Stimulated activated memory B cell treated with anti-CD40 and anti-IgM and Interleukin-4, amounts not matched to agents 10 μg/mL and 1 μg/mL and 100 μg/mL, for 72 hours (primary cell): Measurements from ENCODE around the gene ARHGAP4.

Source experiments
- ATAC-seq: fragments of 150-1000 bp; cut with Tn5 transposase; 2 replicates; pipeline ENCODE4 v1.10.0; 2021
- H3K27ac Mint-ChIP-seq: one replicate; pipeline ENCODE4 v1.8.0; 2022; ENCODE audit warnings: mild to moderate bottlenecking, mixed read lengths
- H3K27me3 Mint-ChIP-seq: one replicate; pipeline ENCODE4 v1.8.0; 2022; ENCODE audit warnings: mixed read lengths
- H3K36me3 Mint-ChIP-seq: one replicate; pipeline ENCODE4 v1.8.0; 2022; ENCODE audit warnings: mixed read lengths
- H3K4me1 Mint-ChIP-seq: one replicate; pipeline ENCODE4 v1.8.0; 2022; ENCODE audit warnings: mixed read lengths
- H3K4me3 Mint-ChIP-seq: one replicate; pipeline ENCODE4 v1.8.0; 2022; ENCODE audit warnings: mild to moderate bottlenecking, moderate library complexity, mixed read lengths
- H3K9me3 Mint-ChIP-seq: one replicate; pipeline ENCODE4 v1.8.0; 2022; ENCODE audit warnings: mixed read lengths

The ARHGAP4 gene

GRCh38 chrX:153909980-153910360, 16.1 kb downstream of the ARHGAP4 start:
- Mint-ChIP-seq H3K4me1 (peaks cover 10% of the 10 kb centered on the region), H3K9me3 (no peaks in the 10 kb centered on the region), H3K27ac (no peak overlapping the region), H3K27me3 (no peaks in the 10 kb centered on the region), H3K36me3 (peaks cover 18% of the 10 kb centered on the region), H3K4me3 (no peak overlapping the region)
- ATAC-seq: no peak

- Mint-ChIP-seq H3K27me3 (no peaks in the 10 kb centered on the region), H3K36me3 (peaks cover 18% of the 10 kb centered on the region), H3K9me3 (no peaks in the 10 kb centered on the region), H3K4me1 (peaks cover 13% of the 10 kb centered on the region), H3K4me3 (no peak overlapping the region), H3K27ac (no peak overlapping the region)
- ATAC-seq: no peak
Observed at GRCh38 chrX:153909024-153909979, 16.8 kb downstream of the ARHGAP4 start.

- peaks cover 22% of the 10 kb centered on the region for H3K4me1 Mint-ChIP-seq
- no peak for ATAC-seq
Observed at GRCh38 chrX:153908219-153908860, 17.7 kb downstream of the ARHGAP4 start.

DNA sequence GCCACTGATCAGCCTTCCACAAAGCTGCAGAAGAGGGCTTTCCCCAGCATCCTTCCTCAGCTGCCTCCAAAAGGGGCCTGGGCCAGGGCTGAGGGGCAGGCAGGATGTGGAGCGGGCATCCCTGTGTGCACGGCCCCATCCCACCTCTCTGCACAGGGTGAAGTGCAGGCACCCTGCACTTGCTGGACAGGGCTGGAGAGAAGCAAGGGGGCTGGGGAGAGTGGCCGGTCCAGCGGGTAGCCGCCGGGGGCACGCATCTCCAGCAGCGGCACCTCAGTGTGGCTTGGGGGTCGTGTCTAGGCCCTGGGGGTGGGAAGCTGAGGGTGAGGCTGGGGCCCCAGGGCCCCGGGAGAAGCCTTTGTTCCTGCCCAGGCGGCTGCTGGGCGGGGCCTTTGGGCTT, 18.6 kb downstream of the ARHGAP4 start:
- peaks cover 31% of the 10 kb centered on the region for H3K4me1 Mint-ChIP-seq
- no peaks in the 10 kb centered on the region for H3K27me3 Mint-ChIP-seq
- peaks cover 18% of the 10 kb centered on the region for H3K36me3 Mint-ChIP-seq
- no peaks in the 10 kb centered on the region for H3K9me3 Mint-ChIP-seq
- H3K27ac Mint-ChIP-seq: no peak overlapping the region
- no peak for ATAC-seq
- H3K4me3 Mint-ChIP-seq: no peak overlapping the region

More at GRCh38 chrX:153908219-153908860, 17.7 kb downstream of the ARHGAP4 start:
- Mint-ChIP-seq H3K27me3 (no peaks in the 10 kb centered on the region), H3K9me3 (no peaks in the 10 kb centered on the region), H3K36me3 (peaks cover 18% of the 10 kb centered on the region), H3K27ac (no peak overlapping the region), H3K4me3 (no peak overlapping the region)

DNA sequence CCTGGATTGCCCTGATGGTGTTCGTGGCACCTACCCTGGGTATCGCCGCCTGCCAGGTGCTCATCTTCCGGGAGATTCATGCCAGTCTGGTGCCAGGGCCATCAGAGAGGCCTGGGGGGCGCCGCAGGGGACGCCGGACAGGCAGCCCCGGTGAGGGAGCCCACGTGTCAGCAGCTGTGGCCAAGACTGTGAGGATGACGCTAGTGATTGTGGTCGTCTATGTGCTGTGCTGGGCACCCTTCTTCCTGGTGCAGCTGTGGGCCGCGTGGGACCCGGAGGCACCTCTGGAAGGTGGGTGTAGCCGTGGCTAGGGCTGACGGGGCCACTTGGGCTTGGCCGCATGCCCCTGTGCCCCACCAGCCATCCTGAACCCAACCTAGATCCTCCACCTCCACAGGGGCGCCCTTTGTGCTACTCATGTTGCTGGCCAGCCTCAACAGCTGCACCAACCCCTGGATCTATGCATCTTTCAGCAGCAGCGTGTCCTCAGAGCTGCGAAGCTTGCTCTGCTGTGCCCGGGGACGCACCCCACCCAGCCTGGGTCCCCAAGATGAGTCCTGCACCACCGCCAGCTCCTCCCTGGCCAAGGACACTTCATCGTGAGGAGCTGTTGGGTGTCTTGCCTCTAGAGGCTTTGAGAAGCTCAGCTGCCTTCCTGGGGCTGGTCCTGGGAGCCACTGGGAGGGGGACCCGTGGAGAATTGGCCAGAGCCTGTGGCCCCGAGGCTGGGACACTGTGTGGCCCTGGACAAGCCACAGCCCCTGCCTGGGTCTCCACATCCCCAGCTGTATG, 19.7 kb downstream of the ARHGAP4 start:
- peaks cover 11% of the 10 kb centered on the region for H3K36me3 Mint-ChIP-seq
- H3K4me1 Mint-ChIP-seq: peaks cover 43% of the 10 kb centered on the region
- H3K9me3 Mint-ChIP-seq: no peaks in the 10 kb centered on the region
- H3K27me3 Mint-ChIP-seq: no peaks in the 10 kb centered on the region
- no peak overlapping the region for H3K4me3 Mint-ChIP-seq
- no peak for ATAC-seq
- H3K27ac Mint-ChIP-seq: peak overlapping the region; percentile 24

DNA sequence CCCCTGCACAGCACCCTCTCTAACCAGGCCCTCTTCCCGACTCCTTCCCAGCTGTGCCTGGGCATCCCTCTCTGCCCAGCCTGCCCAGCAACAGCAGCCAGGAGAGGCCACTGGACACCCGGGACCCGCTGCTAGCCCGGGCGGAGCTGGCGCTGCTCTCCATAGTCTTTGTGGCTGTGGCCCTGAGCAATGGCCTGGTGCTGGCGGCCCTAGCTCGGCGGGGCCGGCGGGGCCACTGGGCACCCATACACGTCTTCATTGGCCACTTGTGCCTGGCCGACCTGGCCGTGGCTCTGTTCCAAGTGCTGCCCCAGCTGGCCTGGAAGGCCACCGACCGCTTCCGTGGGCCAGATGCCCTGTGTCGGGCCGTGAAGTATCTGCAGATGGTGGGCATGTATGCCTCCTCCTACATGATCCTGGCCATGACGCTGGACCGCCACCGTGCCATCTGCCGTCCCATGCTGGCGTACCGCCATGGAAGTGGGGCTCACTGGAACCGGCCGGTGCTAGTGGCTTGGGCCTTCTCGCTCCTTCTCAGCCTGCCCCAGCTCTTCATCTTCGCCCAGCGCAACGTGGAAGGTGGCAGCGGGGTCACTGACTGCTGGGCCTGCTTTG, 20.5 kb downstream of the ARHGAP4 start:
- Mint-ChIP-seq H3K9me3 (no peaks in the 10 kb centered on the region), H3K36me3 (peaks cover 11% of the 10 kb centered on the region), H3K4me1 (peaks cover 50% of the 10 kb centered on the region), H3K4me3 (no peak overlapping the region), H3K27me3 (no peaks in the 10 kb centered on the region), H3K27ac (no peak overlapping the region)
- no peak for ATAC-seq

DNA sequence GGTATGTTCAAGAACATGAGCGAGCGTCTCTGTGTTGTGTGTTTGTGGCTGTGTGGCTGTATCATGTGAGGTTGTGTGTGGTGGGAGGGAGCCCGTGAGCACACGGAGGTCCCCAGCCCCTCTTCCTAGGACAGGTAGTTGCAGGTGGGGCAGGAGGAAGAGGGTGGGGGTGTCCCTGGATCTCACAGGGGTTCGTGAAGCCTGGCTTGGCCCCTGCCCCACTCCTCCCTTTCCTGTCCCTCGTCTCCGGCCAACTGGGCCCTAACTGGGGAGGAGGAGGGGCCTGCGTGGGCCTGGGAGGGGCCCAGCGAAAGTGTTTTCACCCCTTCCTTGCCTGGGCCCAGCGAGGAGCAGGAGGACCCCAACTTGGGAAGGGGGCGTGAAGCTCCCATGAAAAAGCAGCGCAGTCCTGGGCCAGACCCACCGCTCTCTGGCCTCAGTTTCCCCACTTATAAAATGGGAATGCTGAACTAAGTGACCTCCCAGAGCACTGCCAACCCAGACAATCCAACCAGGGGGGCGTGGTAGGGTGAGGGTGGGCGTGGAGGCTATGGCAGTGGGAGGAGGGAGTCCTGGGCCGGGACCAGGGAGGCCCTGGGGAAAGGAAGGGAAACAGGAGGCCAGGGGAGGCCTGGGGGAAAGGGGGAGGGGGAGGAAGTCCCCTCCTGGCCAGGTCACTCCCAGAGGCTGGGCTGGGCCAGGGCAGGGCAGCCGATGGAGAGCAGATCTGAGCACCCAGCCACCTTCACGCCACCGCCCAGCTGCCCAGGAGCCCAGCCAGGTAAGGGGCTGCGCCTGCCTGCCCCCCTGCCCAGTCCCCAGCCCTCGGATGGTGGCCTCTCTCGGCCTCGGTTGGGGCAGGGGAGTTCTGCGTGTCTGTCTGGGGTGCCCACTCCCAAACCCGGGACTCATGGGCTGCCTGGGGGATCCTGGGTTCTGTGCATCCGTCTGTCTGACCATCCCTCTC, 21.8 kb downstream of the ARHGAP4 start, which contains the start of gene AVPR2:
Gene AVPR2 (plus strand): TSS at position 683 of the 967 bp plus-strand sequence. CDS start 473 bp downstream, outside the sequence.
- Mint-ChIP-seq H3K4me1 (peaks cover 52% of the 10 kb centered on the region), H3K27ac (peak within 1 kb of the TSS; percentile 86), H3K27me3 (no peaks in the 10 kb centered on the region), H3K36me3 (peaks cover 11% of the 10 kb centered on the region), H3K4me3 (peak within 1 kb of the TSS; percentile 56), H3K9me3 (no peaks in the 10 kb centered on the region)
- ATAC-seq: peak; percentile 13

DNA sequence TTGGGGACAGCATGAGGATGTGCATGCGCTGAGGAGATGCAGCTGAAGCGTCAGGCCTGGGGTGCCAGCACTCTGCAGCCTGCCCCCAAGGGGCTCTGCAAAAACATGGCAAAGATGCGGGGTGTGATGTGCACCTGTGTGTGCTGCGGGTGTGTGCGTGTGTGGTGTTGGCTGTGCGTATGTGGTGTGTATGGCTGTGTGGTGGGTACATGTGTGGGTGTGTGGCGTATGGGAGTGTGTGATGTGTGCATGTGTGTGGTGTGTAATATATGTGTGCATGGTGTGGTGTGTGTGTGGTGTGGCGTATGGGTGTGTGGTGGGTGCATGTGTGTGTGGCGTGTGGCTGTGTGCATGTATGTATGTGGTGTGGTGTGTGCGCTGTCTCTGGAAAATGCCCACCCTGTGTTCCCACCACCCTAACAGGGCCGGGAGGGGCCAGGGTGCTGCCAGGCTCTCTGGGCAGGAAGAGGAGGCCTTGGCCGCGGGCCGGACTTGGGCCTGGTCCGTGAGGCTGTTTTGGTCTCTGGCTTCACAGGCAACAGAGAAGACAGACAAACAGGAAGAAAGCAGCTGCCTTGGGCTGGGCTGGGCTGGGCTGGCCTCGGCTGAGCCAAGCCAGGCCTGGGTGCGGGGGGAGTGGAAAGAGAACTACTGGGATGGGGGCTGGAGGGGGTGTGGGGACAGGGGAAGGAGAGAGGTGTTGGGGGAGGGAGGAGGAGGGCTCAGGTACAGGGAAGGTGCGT, 22.7 kb downstream of the ARHGAP4 start:
- Mint-ChIP-seq H3K4me3 (peak overlapping the region; percentile 29), H3K36me3 (peaks cover 5% of the 10 kb centered on the region), H3K9me3 (no peaks in the 10 kb centered on the region), H3K27ac (peak overlapping the region; percentile 86), H3K27me3 (no peaks in the 10 kb centered on the region), H3K4me1 (peaks cover 52% of the 10 kb centered on the region)
- ATAC-seq: peak; percentile 32

- H3K4me3 Mint-ChIP-seq: no peak overlapping the region
- no peak for ATAC-seq
- no peaks in the 10 kb centered on the region for H3K36me3 Mint-ChIP-seq
- peaks cover 52% of the 10 kb centered on the region for H3K4me1 Mint-ChIP-seq
- no peaks in the 10 kb centered on the region for H3K9me3 Mint-ChIP-seq
- no peaks in the 10 kb centered on the region for H3K27me3 Mint-ChIP-seq
- H3K27ac Mint-ChIP-seq: peak overlapping the region; percentile 89
Observed at GRCh38 chrX:153902385-153902784, 23.7 kb downstream of the ARHGAP4 start.

DNA sequence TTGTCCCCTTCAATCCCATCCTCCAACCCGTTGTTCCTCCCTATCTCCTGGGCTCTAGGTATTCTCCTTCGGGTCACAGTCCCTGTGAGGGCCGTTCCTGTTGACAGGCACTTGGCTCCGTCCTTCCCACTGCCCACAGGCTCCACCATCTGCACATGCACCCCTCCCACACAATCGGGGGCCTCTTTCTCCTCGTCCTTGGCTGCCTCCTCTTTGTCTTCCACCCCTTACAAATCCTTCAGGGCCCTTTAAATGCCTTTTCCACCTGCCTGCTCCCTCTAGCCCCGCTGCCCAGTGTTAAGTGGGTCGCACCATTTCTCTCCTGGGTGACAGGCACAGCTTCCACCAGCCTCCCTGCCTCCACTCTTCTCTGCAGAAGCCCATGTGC, 24.3 kb downstream of the ARHGAP4 start:
- ATAC-seq: no peak
- Mint-ChIP-seq H3K27me3 (no peaks in the 10 kb centered on the region), H3K36me3 (no peaks in the 10 kb centered on the region), H3K27ac (peak overlapping the region; percentile 89), H3K4me3 (peak overlapping the region; percentile 35), H3K9me3 (no peaks in the 10 kb centered on the region), H3K4me1 (peaks cover 52% of the 10 kb centered on the region)

GRCh38 chrX:153900831-153901752, 25.0 kb downstream of the ARHGAP4 start:
- Mint-ChIP-seq H3K36me3 (no peaks in the 10 kb centered on the region), H3K4me3 (peak overlapping the region; percentile 35), H3K27me3 (no peaks in the 10 kb centered on the region), H3K9me3 (no peaks in the 10 kb centered on the region), H3K27ac (peak overlapping the region; percentile 89), H3K4me1 (peaks cover 49% of the 10 kb centered on the region)
- ATAC-seq: peak; percentile 91

GRCh38 chrX:153897899-153898298, 28.2 kb downstream of the ARHGAP4 start:
- Mint-ChIP-seq H3K4me1 (peaks cover 25% of the 10 kb centered on the region), H3K36me3 (no peaks in the 10 kb centered on the region), H3K4me3 (no peak overlapping the region), H3K27me3 (no peaks in the 10 kb centered on the region), H3K27ac (no peak overlapping the region), H3K9me3 (no peaks in the 10 kb centered on the region)
- ATAC-seq: no peak
